ENCODE measurements around the gene PHACTR3. TPM values are rescaled to one million over a fixed set of nuclear protein-coding genes. Genes with fewer than 3 reads are reported as not detected.

The PHACTR3 gene
- total RNA-seq, 1 donor from 2014 or later, result 22.3 TPM

- Mint-ChIP-seq H3K27ac (ENCODE audit: unreplicated experiment) (no peak overlapping the region), H3K36me3 (ENCODE audit: low read depth) (no peaks in the 10 kb centered on the region), H3K27me3 (ENCODE audit: low read depth) (peaks cover 20% of the 10 kb centered on the region), H3K4me3 (no peak overlapping the region), H3K4me1 (peaks cover 33% of the 10 kb centered on the region), H3K9me3 (no peaks in the 10 kb centered on the region)
- no peak for TF ChIP-seq CTCF (conservative IDR thresholded peaks at IDR 0.05)
- DNase-seq (ENCODE audit: low read depth, low spot score), result no peak
Observed at GRCh38 chr20:59753836-59754235, 149.5 kb downstream of the PHACTR3 start.

GRCh38 chr20:59754551-59754950 is 150.2 kb downstream of the PHACTR3 start:
- peaks cover 17% of the 10 kb centered on the region for H3K27me3 Mint-ChIP-seq (ENCODE audit: low read depth)
- no peak overlapping the region for H3K27ac Mint-ChIP-seq (ENCODE audit: unreplicated experiment)
- no peak for DNase-seq (ENCODE audit: low read depth, low spot score)
- no peak overlapping the region for H3K4me3 Mint-ChIP-seq
- no peak for TF ChIP-seq CTCF (conservative IDR thresholded peaks at IDR 0.05)
- H3K9me3 Mint-ChIP-seq, result no peaks in the 10 kb centered on the region
- H3K4me1 Mint-ChIP-seq, result peaks cover 27% of the 10 kb centered on the region
- H3K36me3 Mint-ChIP-seq (ENCODE audit: low read depth), result no peaks in the 10 kb centered on the region

GRCh38 chr20:59756241-59756640 is 151.9 kb downstream of the PHACTR3 start:
- no peaks in the 10 kb centered on the region for H3K9me3 Mint-ChIP-seq
- no peak overlapping the region for H3K27ac Mint-ChIP-seq (ENCODE audit: unreplicated experiment)
- H3K36me3 Mint-ChIP-seq (ENCODE audit: low read depth), result no peaks in the 10 kb centered on the region
- no peak overlapping the region for H3K4me3 Mint-ChIP-seq
- peaks cover 6% of the 10 kb centered on the region for H3K27me3 Mint-ChIP-seq (ENCODE audit: low read depth)
- no peak for TF ChIP-seq CTCF (conservative IDR thresholded peaks at IDR 0.05)
- DNase-seq (ENCODE audit: low read depth, low spot score), result no peak
- H3K4me1 Mint-ChIP-seq, result peaks cover 13% of the 10 kb centered on the region

- Mint-ChIP-seq H3K4me3 (no peak overlapping the region), H3K4me1 (no peaks in the 10 kb centered on the region)
Observed at GRCh38 chr20:59764037-59764436, 159.7 kb downstream of the PHACTR3 start.

GRCh38 chr20:59765599-59766177 is 161.3 kb downstream of the PHACTR3 start:
- Mint-ChIP-seq H3K36me3 (ENCODE audit: low read depth) (no peaks in the 10 kb centered on the region), H3K27me3 (ENCODE audit: low read depth) (peaks cover 15% of the 10 kb centered on the region), H3K27ac (ENCODE audit: unreplicated experiment) (no peak overlapping the region), H3K4me1 (no peaks in the 10 kb centered on the region), H3K4me3 (no peak overlapping the region), H3K9me3 (peaks cover 6% of the 10 kb centered on the region)
- peak; percentile 40 for DNase-seq (ENCODE audit: low read depth, low spot score)
- no peak for TF ChIP-seq CTCF (conservative IDR thresholded peaks at IDR 0.05)

More at GRCh38 chr20:59764037-59764436, 159.7 kb downstream of the PHACTR3 start:
- Mint-ChIP-seq H3K9me3 (peaks cover 6% of the 10 kb centered on the region), H3K27ac (ENCODE audit: unreplicated experiment) (no peak overlapping the region), H3K27me3 (ENCODE audit: low read depth) (peaks cover 15% of the 10 kb centered on the region), H3K36me3 (ENCODE audit: low read depth) (no peaks in the 10 kb centered on the region)
- no peak for DNase-seq (ENCODE audit: low read depth, low spot score)
- TF ChIP-seq CTCF (conservative IDR thresholded peaks at IDR 0.05), result no peak
